Measurements from ENCODE around the gene WDR86.
A peak's percentile ranks its signal among the peaks of the same experiment; 100 is the strongest.

Gene WDR86

DNA sequence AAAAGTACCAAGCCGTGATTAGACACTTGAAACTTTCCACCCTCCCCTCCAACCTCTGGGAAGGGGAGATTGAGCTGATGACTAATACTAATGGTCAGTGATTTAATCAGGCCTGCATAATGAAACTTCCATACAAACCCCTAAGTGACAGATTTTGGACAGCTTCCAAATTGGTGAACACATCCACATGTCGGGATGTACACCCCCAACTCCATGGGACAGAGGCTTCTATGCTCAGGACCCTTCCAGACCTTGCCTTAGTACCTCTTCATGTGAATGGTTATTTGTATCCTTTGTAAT is 63.4 kb downstream of the WDR86 start:
- no peak for DNase-seq

DNA sequence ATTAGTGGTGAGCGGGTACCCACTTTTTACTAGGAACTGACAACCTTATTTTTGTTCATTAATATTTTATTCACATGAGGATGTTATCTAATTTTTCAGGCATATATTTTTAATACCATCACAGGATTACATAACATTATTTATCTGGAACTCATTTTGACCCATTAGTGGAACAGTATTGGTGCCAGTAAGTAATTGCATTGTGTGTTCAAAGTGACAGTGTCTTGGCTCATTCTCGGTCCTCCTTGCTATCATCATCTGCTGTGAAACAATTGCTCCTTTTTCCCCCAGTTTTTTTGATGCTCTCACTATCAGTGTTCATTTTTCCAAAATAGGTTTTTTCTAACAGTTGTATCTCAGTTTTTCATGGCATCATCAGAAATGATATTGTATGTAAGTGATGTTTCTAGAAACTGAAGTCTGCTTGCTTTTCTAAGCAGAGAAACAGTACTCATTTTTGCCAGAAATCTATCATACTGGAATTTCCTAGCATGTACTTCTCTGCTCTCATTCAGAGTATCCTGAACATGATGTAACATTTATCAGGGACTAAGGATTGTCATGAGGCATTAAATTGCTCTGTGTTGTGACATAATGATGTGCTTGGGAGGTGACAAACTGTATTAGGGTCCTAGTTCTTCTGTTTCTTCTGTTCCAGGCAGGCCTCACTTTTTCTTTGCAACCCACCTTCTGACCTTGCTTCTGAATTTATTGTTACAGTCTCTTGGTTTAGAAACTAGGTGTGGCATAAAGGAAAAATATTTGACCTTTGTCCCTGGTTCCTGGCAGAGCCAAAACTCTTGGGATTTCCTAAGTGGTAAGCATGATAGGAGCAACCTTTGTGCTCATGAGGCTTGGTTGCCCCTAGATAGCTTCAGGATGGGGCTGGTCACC is 64.0 kb downstream of the WDR86 start:
- no peak for DNase-seq

DNA sequence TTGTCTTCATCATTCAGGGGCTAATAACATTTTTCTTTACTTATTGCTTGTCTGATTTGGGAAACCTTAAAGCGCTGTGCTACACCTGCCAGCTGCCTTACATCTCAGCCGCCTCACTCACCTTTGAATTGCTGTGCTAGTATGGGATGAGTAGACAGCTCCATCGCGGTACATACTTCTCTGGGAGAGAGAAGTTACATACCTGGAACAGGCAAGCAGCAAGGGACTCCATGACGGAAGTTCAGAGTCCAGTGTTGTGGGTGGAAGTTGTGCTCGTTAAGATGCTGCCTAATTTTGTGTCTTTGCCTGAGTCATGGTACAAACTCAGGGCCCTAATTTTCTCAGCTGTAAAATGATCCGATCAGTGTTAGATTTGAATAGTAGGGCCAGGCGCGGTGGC is 66.3 kb downstream of the WDR86 start:
- no peak for DNase-seq

DNA sequence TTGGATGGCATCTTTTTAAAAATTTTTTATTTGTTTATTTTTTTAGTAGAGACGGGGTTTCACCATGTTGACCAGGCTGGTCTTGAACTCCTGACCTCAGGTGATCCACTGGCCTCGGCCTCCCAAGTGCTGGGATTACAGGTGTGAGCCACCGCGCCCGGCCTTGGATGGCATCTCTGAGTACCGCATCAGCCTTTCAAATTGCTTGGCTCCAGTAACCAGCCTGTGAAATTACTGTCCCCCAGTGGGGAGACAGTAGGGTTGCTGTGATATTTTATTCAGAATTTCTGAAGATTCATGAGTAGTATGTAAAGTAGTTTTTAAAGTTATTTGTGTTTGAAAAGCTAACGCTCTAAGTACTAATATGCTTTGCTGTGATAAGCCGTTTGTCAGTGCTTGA is 67.0 kb downstream of the WDR86 start:
- no peak for DNase-seq

DNA sequence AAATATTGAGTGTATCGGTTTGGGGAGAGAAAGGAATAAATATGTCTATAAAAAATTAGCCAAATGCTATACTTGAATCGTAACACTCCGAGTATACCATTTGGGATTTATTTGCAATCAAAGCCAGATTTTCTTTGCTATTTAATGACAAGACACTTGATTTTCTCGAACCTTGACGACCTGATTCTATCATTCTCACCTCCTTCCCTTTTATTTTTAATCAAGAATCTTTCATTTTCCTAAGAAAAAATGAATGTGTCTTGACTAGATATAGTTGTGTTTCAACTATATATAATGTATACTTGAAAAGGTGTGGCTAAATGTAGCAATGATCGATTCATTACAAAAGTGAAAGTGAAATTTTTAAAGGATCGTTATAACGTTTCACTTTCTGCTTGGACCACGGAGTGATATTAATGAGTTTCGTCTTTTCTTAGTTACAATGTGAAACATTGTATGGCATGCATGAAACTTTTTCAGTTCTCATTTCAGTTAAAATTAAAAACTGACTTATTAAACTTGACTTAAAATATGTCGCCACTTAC is 67.7 kb downstream of the WDR86 start:
- DNase-seq, result peak; percentile 51

DNA sequence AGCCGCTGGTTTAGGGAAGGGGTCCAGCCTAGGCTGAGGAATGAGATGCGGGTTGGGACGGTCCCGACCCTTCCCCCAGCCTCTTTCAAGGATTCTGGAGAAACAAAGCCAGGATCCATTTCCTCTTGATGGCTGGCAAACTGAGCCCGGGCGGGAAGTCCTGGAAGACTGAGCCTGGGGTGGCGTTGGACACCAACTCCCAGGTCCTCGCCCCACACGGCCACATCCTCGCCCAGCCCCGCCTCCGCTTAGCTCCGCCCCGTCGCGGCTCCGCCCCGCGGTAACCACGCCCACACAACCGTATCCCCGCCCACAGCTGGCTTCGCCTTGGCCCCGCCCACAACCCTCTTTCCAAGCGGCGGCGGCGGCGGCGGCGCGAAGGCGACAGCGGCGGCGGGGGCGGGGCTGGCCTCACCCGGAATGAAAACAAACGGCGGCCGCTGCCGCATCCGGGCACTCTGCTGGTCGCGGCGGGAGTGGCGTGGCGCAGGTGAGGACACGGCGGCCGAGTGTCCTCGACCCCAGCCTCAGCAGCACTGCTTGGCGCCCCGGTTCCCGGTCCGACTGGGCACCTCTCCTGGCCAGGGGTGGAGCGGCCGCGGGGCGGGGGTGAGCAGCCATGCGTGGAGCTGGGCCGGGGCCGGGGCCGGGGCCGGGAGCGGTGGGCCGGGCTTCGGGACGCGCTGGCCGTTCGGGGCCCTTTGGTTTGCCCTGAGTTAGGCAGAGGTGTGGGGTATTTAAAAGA is 68.3 kb downstream of the WDR86 start, which contains the start of gene NUB1:
Gene NUB1, plus strand, starts transcription at position 456 of the 745 bp plus-strand sequence. CDS start 3,538 bp downstream, outside the sequence.
- peak; percentile 97 for DNase-seq

DNA sequence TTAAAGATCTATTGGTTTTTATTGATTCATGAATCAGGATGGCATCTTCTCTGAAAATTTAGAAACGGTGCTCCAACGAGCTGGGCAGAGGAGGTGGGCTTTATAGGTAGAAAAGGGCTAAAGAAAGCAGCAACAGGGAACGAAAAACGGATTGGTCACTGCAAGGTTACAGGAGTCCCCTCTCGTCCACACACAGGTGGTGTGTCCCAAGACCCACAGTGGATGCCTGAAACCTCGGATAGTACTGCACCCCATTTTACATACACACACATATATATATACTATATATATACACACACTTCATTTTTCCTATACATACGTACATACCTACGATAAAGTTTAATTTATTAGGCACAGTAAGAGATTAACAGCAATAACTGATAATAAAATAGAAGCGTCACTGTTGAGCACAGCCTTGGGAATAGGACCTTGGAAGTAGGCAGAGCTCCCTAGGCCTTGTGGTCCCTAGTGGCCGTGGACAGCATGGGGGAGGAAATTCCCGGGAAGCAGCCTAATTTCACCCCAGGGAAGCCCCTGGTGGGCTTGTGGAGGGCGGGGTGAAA is 69.0 kb downstream of the WDR86 start:
- peak; percentile 51 for DNase-seq

DNA sequence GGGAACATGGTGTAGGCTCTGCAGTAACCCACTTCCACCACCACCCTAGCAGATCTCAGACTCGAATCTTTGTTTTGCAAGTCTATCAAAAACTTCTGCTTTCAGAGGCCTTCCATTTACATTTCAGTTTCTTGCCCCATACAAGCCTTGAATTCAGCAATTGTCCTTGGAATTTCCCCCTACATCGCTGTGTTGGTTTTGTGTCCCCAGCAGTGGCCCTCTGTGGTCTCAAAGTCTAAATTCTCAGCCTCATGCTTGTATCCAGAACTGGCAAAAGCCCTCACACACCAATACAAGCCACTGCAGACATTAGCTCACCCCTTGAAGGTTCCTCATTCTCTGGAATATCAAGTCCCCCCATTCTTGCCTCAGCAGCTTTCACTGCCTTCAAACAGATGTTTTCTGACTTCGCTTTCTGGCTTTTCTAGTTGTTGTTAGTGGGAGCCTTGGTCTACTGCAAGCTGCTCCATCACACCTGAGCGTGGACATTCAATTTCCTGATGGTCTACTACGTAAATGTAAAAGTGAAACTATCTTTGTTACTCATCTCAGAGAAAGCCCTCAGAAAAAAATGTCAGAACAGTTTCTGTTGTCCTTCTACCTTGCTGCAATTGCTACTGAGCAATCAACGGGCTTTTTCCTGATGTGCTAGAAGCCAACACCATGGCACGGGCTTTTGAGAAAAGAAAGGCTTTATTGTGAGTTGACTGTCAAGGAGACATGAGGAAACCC is 70.0 kb downstream of the WDR86 start:
- DNase-seq, result peak; percentile 21

DNA sequence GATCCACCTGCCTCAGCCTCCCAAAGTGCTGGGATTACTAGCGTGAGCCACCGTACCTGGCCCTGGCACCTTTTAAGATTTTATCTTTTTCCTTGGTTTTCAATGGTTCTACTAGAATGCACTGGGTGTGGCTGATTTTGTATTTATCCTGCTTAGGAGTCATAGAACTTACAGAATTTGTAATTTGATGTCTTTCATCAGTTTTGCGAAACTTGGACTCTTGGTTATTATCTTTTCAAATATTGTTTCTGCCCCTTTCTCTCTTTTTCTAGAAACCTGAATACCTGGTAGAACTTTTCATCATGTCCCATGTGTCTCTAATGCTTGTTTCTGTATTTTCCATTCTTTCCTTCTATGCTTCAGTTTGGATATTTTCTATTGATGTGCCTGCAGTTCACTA is 71.0 kb downstream of the WDR86 start:
- no peak for DNase-seq

DNA sequence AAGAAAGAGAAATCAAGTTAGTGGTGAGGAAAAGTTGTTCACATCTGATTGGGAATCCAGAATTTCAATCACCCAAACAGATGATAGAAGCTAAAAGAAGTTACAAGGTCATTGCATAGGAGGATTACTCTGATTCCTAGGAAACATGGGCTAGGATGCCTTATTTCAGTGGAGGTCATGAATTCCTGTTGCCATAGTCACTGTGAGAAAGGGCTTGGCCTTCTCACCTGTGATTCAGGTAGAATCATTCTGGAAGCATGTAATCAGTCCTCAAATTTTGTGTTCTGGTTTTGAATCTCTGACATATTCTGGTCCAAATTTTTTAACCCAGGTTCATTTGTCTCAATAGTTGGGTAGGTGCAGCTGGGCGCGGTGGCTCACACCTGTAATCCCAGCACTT is 72.5 kb downstream of the WDR86 start:
- no peak for DNase-seq

DNA sequence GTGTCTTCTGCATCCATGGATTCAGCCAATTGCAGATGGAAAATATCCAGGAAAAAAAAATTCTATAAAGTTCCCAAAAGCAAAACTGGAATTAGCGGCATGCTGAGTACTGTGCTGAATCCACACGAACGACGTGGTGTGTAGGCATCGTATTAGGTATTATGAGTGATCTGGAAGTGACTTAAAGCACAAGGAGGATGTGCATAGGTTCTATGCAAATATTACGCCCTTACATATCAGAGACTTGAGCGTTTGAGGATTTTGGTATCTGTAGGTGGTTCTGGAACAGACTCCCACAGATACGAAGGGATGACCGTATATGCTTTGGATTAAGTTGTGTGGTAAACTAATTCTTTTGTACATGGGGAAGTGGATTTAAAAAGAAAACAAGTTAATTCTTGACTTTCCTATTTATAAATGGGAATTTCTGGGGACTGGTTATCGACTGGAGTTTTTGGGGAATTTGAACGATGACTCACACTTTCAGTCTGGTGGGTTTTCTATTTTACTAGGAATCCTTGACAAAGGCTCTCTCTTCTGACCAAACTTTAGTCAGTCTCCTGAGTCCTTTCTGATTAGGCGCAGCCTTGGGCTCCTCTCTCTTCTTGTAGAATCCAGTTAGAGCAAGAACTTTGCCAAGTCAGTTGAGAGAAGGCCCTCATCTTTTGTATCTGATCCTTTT is 73.7 kb downstream of the WDR86 start:
- no peak for DNase-seq

DNA sequence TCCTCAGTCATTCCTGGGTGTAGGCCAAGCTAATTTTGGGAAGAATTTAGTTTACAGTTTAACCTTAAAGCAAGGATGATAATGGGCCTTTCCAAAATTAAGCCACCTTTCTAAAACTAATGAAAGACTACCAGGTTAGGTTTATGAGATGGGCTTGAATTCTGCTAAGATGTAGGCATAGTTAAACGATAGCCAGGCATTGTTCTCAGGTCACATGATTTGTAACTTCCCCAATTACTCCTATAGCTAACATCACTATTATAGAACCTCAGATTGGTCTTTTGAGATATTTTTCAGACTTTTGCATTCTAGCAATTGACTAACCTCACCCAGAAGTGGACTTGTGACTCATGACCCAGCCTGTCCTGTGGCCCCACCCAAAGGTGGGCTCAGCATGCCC is 75.2 kb downstream of the WDR86 start:
- DNase-seq, result no peak

Measured in DMS53 (cell line).